ENCODE data around the gene CRIP2.

The CRIP2 gene

DNA sequence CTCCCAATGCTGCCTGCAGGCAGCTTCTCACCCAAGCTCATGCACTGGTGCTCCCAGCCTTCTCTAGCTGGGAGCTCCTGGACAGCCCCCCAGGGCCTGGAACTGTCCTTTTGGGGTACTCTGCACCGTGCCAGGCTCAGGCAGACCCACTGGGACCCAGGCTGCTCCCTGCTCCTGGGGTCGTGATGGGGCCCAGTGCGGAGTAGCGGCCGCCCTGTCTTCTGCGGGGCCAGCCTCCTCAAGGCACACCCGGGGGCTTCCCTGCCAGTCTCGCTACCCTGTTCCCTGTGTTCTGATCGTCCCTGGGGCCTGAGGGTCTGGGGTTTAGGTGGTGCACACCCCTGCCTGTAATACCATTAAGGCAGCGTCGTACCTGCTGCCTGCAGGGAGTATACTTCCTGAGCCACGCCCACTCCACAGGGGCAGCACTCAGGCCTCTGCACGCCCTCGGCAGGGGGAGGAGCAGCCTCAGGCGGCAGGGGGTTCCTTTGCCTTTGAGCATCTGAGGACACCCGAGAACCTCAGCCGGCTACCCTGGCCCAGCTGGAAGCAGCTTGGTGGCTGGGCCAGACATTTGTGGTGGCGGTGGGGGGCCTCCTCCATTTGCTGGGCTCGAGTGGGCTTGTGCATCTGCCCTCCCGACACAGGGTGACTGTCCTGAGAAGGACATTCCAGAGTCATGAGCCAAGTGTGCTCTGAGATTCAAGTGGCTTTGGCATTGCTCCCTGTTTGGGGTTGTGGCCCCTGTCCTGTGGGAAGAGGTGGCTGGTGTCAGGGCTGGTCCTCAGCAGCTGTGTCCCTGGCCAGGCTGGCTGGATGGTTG is 9.2 kb upstream of the CRIP2 start:
- peak; percentile 43 for DNase-seq

DNA sequence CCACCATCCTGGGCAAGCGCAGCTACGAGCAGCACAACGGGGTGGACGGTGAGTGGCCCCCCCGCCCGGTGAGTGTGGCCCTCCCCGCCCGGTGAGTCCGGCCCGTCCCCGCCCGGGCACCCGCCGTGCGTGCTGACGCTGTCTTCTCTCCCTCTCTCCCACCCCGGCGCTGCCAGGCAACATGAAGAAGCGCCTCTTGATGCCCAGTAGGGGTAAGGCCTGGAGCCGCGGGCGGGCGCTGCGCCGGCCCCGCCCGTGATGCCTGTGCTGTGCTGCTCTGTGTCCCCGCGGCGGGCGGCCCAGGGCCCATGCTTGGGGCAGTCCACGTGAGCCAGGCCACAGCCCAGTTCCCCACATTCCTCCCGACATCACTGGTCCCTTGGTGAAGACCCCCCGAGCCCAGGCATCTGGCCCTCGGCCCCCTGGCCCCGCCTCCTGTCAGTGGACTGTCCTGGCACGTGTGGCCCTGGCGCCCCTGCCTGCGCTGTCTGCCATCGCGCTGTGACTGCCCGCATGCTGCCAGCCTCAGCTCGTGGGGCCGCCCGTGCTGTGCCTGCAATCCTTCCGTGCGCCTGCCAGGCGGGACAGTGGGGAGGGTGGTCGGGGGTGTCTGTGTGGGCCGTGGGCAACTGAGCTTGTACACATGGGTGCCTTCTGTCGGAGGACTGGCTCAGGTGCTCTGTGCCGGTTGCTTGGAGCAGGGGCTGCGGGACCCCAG is 7.9 kb upstream of the CRIP2 start:
- DNase-seq = no peak

DNA sequence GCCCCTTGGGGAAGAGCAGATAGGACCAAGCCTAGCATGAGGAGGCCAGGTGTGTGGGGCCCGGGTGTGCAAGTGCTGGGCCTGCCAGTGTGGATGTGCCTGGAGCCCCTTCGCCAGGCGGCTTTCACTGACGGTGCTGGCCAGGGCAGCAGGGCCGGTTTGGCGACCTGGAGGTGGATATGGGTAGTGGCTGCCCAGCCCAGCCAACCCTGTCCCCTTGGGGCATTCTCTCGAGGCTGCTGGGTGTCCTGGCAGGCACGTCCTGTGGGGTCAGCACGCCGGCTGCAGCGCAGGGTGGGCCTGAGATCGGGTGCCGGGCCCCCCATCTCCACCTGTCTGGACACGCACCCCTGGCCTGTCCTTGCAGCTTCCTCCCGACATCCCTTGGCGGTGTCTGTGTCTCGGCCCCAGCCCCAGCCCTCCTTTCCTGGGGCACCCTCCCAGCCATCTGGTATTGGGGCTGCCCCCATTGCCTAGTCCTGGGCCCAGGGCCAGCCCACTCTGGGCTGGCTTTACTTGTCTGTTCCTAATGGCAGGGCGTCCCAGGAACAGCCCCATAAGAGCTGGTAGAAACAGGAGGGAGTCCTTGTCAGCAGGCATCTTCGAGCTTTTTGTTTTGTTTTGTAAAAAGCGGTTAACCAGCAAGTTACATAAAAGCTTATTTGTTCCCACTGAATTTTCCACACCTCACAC is 7.2 kb upstream of the CRIP2 start:
- DNase-seq = no peak

DNA sequence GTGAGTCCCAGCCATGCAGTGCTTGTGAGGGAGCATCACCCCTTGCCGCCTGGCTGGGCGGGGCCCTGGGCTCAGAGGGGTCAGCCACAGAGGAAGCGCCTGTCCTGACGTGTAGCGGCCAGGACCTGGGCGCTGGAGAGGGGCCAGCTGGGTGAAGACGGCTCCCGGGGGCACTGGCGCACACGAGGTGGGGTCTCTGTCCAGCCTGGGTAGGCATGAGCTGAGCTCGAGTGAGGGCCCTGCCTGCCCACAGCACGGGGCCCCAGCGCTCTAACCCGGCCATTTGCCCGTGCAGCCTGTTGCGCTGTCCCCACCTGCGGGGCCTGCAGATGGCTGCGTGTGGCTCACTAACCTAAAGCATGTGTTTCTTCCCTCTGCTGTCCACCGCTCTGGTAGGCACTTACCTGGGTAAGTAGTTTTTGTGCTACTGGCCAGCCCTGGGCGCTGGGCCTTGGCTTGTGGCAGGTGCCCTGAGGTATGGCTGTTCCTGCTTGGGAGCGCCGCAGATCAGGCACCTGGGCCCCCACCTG is 6.6 kb upstream of the CRIP2 start:
- DNase-seq = no peak

DNA sequence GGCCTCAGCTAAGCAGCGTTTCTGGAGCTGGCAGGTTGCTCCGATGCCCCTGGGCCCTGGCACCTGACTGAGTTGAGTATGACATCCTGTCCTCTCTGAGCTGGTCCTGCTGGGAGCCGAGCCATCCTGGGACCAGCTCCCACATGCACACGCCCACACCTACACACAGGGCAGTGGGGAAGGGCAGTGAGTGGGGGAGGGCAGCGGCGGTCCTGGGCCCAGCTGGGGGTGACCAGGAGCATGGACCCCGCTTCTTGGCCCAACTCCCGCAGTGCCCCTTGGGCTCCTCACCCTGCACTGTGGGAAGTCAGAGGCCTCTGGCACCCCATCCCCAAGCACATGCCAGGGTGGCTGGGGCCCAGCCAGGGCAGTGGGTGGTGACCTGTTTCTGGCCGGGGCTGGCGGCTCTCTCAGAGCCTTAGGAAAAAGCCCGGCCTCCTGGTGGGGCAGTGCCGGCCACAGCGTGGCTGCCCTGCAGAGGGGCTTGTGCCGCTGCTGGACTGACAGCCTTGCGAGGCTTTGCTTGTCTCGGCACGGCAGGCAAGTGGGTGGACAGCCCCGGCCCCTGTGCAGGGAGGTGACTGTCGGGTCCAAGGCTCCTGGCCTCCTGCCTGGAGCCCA is 5.9 kb upstream of the CRIP2 start:
- DNase-seq = no peak

DNA sequence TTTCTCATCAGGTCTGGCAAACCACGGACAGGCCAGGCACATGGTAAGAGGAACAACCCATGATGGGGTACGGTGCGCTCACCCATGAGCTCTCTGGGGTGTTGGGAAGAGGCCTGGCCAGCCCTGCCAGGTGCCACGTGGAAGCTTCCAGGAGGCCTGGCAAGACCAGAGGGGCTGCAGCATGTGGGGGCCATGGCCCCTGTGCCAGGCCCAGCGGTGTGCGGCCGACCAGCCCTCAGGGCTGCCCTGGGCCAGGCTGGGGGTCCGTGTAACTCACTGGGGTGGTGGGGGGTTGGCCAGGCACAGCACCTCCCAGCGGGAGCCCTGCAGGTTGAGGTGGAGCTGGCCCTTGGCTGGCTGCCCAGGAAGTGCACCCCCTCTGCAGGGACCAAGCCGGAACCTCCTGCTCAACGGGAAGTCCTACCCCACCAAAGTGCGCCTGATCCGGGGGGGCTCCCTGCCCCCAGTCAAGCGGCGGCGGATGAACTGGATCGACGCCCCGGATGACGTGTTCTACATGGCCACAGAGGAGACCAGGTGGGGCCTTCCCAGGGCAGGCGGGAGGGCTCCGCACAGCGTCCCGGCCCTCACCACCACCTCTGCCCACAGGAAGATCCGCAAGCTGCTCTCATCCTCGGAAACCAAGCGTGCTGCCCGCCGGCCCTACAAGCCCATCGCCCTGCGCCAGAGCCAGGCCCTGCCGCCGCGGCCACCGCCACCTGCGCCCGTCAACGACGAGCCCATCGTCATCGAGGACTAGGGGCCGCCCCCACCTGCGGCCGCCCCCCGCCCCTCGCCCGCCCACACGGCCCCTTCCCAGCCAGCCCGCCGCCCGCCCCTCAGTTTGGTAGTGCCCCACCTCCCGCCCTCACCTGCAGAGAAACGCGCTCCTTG is 4.9 kb upstream of the CRIP2 start:
- no peak for DNase-seq

DNA sequence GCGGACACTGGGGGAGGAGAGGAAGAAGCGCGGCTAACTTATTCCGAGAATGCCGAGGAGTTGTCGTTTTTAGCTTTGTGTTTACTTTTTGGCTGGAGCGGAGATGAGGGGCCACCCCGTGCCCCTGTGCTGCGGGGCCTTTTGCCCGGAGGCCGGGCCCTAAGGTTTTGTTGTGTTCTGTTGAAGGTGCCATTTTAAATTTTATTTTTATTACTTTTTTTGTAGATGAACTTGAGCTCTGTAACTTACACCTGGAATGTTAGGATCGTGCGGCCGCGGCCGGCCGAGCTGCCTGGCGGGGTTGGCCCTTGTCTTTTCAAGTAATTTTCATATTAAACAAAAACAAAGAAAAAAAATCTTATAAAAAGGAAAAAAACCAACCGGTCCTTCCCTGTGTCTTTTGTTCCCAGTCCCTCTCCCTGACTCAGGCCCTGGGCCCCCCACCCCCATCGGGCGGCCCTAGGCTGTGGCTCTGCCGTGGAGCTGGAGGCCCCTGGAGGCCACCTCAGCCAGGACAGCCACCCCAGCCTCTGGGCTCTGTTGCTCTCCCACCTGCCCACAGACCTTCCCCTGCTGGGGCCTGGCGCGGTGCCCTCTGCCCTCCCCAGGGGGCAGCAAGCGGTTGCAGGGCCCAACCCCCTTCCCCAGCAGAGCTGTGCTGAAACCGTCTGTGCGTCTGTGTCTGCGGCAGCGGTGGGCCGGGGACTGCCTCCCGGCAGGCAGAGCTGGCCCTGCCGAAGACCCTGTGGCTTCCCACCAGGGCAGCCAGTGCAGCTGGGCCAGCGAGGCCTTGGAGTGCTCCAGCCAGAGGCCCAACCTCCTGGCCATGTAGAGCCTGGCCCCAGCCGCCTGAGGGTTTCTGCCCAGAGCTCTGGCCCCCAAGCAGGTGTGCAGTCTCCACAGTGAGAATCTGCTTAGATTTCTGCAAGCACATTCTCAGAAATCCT is 4.0 kb upstream of the CRIP2 start:
- DNase-seq = peak; percentile 76

DNA sequence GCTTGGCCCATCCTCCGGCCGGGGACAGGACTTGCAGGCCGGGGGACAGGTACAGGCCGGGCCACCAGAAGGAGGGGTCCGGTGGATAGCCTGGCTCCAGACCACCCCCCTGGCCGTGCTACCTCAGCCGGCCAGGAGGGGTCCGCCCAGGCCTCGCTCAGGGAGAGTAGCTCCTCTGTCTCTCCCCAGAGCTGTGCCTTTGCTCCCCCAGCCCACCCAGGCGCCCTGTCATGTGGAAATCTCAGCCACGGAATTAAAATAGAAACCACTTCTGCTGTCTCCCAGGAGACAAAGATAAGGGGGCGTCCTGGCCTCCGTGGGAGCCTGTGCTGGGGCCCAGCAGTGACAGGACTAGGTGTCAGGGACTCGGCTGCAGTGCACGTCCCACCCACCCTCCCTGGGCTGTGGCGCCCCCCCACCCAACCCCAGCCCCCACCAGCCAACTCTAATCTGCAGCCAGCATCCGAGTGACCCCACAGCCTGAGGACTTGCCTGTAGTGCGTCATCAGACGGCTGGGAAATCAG is 3.3 kb upstream of the CRIP2 start:
- no peak for DNase-seq

DNA sequence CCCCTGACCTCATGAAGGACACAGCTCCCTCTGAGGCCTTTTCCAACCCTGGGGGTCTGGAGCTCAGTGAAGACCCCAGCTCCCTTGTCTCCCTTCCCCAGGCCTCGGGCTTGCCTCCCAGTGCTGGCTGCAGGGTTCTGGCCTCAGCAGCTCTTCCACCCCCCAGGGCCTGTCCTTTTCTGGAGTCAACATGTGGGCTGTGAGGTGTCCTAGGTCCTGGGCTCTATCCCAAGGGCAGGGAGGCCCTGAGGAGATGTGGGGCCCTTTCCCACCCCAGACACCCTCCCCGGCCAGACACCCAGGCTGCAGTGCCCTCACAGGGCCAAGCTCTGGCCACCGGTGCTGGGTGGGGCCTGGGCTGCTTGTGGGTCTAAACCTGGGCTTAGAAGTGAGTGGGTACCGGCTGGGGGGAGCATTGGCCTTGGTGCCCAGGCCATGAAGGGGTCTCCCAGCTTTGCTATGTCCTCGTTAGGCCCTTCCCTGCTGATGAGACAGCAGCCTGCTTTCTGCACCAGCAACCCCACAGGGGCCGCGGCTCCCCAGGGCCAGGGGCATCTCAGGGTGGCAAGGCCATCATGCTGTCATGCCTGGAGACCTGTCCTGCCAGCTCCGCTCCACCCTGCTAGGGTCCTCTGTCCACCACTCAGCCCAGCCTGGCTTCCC is 2.7 kb upstream of the CRIP2 start:
- DNase-seq = no peak

DNA sequence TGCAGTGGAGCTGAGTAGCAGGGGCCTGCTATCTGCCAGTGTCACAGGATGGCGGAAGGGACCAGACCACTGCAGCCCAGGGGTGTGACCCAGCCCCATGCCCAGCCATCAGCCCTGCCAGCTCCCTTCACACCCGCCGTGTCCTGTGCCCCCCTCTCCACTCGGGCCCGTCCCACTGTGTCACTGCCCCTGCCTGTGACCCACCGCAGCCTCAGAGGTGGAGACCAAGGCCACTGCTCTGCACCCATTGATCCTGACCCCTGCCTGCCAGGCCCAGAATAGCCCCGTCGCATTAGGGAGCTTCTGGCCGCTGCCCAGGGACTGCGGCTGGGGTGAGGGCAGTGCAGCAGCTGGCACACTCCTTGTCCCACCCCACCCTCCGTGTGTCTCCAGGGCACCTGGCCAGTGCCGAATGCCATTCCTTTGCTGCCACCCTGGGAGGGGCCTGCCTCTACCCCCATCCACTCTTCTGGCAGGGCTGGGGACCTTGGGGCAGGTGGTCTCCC is 2.1 kb upstream of the CRIP2 start:
- DNase-seq = no peak

DNA sequence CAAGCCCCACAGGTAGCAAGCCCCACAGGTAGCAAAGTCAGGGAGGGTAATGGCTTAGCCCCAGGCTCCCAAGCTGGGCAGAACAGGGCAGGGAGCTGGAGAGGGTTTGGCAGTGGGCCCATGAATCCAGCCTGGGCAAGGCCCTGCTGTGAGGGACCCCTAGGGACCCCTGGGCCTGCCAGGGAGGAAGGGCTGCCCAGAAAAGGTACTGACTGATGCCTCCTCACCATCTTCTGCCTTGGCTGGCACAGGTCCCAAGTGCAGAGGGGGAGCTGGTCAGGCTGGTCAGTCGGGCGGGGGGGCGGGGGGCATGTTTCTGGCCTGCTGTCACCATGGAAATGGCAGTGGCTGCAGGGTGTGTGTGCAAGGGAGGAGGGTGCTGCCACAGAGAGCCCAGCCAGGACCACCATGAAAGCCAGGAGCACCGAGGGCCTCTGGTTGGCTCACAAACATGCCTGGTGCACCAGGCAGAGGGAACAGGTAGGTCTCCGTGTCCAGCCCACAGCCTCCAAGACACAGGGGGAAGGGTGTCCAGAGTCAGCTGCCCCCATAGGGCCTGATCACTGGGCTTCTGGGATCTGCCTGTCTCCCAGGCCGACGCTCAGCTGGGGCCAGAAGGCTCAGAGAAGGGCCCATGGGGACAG is 1.5 kb upstream of the CRIP2 start:
- no peak for DNase-seq

DNA sequence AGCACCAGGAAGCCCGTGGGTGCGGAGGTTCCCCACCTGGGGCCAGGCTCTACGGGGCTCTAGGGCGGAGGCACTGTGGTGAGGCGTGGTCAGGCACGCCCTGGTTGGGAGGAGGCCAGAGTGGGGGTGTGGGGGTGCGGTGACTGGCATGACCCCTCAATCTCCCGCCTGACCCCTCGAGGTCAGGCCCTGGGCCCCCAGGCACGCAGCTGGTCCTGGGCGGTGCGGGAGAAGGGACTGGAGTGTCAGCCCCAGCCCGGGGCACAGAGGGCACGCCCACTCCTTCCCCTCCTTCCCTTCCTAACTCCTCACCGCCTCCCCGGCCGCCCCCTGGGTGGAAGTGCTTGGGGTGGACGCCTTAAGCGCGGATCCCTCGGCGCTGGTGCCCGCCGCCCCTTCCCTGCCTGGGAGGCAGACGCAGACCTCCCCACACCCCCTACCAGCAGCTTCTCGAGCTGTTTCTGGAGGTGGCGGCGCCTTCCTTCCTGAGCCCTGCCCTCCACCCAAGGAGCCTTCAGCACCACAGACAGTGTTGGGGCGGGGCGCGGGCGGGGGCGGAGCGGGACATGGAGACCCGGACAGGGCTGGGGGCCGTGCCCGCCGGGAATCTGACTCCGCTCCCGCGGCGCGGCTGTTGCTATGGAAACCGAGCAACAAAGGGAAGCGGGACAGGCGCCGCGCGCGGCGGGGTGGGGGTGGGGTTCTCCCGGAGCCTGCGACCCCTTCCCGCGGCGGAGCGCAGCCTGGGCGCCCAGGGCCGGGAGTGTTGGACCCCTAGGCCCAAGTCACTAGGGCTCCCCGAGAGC is 741 bp upstream of the CRIP2 start:
- DNase-seq = peak; percentile 92

DNA sequence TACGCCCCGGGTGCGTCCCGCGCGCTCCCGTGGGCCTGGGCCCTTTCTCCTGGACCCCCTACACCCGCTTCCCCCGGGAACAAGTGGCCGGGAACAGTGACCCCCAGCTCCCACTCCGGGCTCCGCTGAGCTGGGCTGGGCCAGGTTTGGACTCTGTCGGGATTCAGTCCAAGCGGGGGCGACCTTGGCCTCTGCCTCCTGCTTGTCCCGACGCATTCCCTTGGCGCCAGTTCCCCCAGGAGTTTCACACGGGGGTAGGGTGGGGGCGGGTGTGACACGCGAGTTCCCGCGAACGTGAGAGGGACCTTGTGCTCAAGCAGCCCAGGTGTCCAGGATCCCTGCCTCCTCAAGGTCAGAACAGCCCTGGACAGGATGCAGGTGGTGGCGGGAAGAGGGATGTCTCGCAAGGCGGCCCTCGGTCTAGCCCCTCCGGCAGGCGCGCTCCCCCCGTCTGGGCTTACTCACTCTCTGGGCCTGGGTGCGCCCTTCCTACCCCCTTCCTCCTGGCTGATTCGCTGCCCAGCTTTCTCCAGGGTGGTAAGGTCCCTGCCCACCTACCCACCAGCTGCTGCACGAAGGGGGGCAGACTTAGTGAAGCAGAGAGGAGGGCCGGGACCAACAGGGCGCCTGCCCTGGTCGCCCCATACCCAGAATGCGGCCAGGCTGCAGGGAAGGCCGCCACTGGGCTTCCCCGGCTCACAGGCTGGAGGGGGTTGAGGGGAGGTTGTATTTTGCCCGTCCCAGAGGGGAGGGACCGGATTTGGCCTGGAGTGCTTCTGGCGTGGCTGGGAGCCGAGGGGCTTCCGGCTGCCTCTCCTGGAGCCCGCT is 862 bp downstream of the CRIP2 start:
- DNase-seq = no peak

DNA sequence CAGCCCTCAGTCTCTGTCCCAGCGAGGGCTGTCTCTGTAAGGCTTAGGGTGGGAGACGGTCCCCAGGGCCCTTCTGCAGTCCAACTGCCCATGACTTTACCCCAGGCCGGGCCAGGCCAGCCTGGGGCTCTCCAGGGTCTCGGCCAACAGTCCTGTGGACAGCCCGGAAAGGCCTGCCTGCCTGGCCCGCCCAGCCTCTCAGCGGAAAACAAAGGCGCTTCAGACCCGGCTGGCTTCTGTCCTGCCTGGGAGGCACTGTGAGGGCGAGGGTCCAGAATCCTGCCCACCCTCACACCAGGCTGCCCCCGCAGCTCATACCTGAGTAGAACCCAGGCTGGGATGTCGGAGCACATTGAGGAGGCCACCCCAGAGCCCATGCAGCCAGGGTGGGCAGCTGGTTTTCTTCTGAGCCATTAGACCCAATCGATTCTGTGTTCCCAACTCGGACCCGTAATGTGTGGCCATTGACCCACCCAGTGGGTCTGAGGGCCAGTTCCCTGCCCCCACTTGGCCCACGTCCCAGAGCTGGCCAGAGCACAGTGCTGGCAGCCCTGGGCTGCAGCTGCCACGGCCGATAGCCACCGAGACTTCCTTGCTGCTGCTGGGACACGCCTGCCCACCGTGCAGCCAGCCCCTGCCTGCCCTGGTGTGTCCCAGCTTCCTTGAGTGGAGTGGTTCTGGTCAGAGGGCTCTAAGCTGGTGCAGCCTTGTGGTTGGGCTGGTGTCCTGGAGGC is 1.6 kb downstream of the CRIP2 start:
- DNase-seq = no peak

DNA sequence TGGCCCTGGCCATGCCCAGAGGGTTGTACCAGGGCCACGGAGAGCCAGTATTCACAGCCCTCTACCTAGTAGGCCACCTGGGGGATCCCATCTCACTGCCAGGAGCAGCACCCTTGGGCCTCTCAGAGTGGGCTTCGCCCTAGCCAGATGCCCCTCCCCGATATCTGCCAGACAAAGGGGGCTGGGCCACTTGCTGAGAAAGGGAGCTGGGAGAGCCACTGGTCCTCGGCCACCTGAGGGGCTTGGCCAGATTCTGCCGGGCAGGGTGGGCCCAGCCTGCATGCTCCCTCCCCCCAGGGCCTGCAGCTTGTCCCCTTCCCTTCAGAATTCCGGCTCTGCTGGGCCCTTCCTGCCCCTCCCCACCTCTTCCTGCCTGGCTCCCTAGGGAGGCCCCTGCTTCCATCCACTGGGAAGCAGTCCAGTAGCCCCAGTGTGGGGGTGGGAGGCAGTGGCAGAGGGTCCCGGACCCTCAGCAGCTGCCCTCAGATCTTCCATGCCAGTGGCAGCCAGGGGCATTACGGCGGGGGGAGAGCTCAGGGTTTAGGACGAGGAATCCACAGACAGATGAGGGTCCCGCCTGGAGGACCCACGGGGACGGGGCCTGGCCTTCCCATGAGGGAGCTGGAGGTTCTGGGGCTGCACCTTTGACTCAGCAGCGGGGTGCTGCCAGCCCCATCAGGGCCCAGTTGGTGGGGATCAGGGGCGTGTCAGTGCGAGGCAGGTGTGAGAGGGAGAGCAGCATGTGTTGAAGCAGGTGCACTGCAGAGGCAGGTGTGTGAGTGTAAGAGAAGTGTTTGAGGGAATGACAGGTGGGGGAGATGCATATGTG is 2.4 kb downstream of the CRIP2 start:
- no peak for DNase-seq
